Large intestine (tissue), 3 donors: ENCODE measurements around the gene SIRT2. TPM values are rescaled to one million over a fixed set of nuclear protein-coding genes. Genes with fewer than 3 reads are reported as not detected.
A peak's percentile ranks its signal among the peaks of the same experiment; 100 is the strongest.
"Not testable (repeated sequence)": the region's sequence is repeated elsewhere in the genome, so short reads cannot be mapped to it uniquely, and the experiment has no call there.

Experiments
- DNase-seq, 2 donors: peaks; one replicate each; pipeline versions ENCODE4 v3.0.0 to v3.0.0-alpha.2; 2013
- H3K27ac ChIP-seq: one replicate; pipeline ENCODE4 v1.5.1; 2013; ENCODE audit warnings: low read length
- H3K27me3 ChIP-seq: 2 replicates; pipeline ENCODE4 v1.6.1; 2013; ENCODE audit warnings: low read length; ENCODE audit not compliant: control insufficient read depth, insufficient read depth
- H3K36me3 ChIP-seq: 2 replicates; pipeline ENCODE4 v1.6.1; 2013; ENCODE audit warnings: low read length; ENCODE audit not compliant: control insufficient read depth, insufficient read depth
- H3K4me1 ChIP-seq: one replicate; pipeline ENCODE4 v1.6.1; 2013; ENCODE audit warnings: low read length; ENCODE audit not compliant: control insufficient read depth, insufficient read depth
- H3K4me3 ChIP-seq: one replicate; pipeline ENCODE4 v1.5.1; 2013; ENCODE audit warnings: low read length
- H3K9me3 ChIP-seq: one replicate; pipeline ENCODE4 v1.6.1; 2013; ENCODE audit warnings: mild to moderate bottlenecking, low read depth, low read length, moderate library complexity; ENCODE audit not compliant: control insufficient read depth
- WGBS: methylation state at CpG from one replicate; pipeline ENCODE4 v1.1.5; 2013; ENCODE audit warnings: low lambda C conversion rate; ENCODE audit not compliant: insufficient coverage; 5-methylcytosine and 5-hydroxymethylcytosine counted together
- polyA plus RNA-seq: library from polyadenylated mRNA; unstranded; fragments of 120-200 nt; gene quantifications from one replicate; pipeline ENCODE4 v1.2.1, GENCODE V29; 2013

The SIRT2 gene
- polyA plus RNA-seq, 1 donor: 60.9 TPM

DNA sequence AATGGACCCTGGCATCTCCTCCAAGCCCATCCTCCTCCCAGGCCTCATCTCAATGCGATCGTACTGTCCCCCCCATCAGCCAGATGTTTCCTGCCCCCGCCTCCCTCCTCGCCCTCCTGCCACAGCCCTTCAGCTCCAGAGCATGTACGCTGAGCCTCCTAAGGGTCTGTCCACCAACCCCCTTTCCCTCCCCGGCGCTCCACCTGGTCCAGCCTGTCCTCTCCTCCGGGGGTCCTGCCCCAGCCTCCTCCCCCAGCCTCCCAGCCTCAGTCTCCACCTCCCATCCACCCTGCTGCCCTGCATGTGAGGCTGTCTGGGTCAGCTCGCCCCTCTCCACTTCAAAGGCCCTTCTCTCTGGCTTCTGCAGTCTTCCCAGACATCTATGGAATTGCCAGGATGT lies 4.5 kb downstream of the SIRT2 start:
- Histone ChIP-seq H3K9me3 (no peaks in the 10 kb centered on the region), H3K4me1 (peaks cover 10% of the 10 kb centered on the region), H3K4me3 (no peak overlapping the region), H3K27ac (no peak overlapping the region), H3K36me3 (peaks cover 17% of the 10 kb centered on the region), H3K27me3 (no peaks in the 10 kb centered on the region)
- no peak for DNase-seq
- WGBS: no CpG with 5 or more reads among the region's 9 CpGs

DNA sequence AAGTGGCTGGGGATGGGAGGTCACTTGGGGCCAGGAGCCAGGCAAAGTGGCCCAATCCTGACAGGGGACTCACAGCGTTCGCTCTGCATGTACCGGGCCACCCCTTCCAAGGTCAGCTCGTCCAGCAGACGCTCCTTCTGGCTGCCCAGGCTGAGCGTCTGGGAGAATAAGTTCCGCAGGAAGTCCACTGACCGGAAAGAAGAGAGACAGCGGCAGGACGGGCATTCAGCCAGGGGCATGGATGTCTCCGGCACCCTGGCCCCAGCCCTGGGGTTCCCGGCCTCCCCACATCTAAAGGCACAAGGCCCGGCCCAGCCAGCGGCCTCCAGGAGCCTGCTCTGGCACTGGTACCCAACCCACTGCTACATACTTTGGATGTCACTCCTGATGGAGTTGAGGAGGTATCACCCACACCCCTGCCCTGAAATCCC lies 6.1 kb downstream of the SIRT2 start:
- no peak overlapping the region for H3K27ac ChIP-seq
- no peaks in the 10 kb centered on the region for H3K9me3 ChIP-seq
- WGBS: no CpG with 5 or more reads among the region's 14 CpGs
- DNase-seq: no peak
- H3K4me3 ChIP-seq: no peak overlapping the region
- H3K4me1 ChIP-seq: peaks cover 4% of the 10 kb centered on the region
- no peaks in the 10 kb centered on the region for H3K27me3 ChIP-seq
- peaks cover 33% of the 10 kb centered on the region for H3K36me3 ChIP-seq

DNA sequence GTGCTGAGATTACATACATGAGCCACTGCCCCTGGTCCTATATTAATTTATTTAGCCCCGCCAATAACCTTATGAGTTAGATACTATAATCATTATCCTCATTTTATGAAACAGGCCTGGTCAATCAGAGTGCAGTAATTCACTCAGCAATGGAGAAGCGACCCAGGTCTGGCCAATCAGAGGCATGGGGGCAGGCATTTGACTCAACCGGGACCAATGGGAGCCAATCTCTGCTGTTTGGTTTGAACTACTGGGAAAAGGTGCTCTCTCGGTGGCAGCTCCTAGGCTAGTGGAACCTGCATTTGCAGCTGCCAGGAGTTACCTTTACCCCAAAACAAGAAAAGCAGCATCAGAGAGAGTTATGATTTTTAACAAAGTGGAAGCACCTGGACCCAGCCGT lies 6.6 kb downstream of the SIRT2 start:
- 80% methylated on average over 1 of the region's 5 CpGs for WGBS
- H3K27ac ChIP-seq: no peak overlapping the region
- no peaks in the 10 kb centered on the region for H3K27me3 ChIP-seq
- no peak for DNase-seq
- H3K4me3 ChIP-seq: no peak overlapping the region
- peaks cover 37% of the 10 kb centered on the region for H3K36me3 ChIP-seq
- H3K9me3 ChIP-seq: no peaks in the 10 kb centered on the region
- H3K4me1 ChIP-seq: no peaks in the 10 kb centered on the region

DNA sequence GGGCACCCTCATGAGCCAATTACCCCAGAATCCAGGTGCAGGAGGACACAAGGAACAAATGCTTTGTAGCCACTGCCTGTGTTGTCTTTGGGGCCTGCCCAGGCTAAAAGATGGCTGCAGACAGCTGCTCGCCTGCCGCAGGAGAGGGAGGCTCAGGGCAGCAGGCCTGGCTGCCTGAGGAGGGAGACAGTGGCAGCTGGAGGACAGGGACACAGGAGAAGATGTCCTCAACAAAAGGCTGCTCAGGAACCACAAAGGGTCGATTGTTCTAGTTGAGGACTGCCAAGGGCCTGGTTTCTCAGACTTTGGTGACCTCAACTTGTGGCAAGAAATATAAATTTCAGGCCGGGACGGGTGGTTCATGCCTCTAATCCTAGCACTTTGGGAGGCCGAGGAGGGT lies 7.6 kb downstream of the SIRT2 start:
- Histone ChIP-seq H3K9me3 (no peaks in the 10 kb centered on the region), H3K4me3 (no peak overlapping the region), H3K27me3 (no peaks in the 10 kb centered on the region), H3K36me3 (peaks cover 37% of the 10 kb centered on the region), H3K27ac (no peak overlapping the region), H3K4me1 (no peaks in the 10 kb centered on the region)
- WGBS: no CpG with 5 or more reads among the region's 6 CpGs
- DNase-seq: no peak

DNA sequence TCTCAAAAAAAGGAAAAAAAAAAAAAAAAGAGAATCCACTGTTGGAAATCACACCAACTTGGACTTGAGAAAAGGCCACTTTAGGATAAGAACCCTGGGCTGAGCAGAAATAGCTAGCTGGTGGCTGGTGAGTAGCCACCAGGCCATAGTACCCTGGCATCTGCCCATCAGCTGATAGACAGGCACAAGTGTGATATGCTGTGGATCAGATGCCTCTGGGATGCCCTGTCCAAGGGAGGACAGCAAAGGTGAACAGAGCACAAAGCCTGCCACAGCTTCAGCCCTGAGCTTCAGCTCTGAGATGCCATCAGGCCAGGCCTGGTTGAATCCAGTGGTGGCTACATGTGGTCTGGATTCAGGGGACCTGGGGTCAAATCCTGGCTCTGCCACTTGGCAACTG lies 8.7 kb downstream of the SIRT2 start:
- Histone ChIP-seq H3K4me3 (no peak overlapping the region), H3K4me1 (no peaks in the 10 kb centered on the region), H3K9me3 (no peaks in the 10 kb centered on the region), H3K27me3 (no peaks in the 10 kb centered on the region), H3K36me3 (peaks cover 37% of the 10 kb centered on the region), H3K27ac (no peak overlapping the region)
- DNase-seq: no peak

DNA sequence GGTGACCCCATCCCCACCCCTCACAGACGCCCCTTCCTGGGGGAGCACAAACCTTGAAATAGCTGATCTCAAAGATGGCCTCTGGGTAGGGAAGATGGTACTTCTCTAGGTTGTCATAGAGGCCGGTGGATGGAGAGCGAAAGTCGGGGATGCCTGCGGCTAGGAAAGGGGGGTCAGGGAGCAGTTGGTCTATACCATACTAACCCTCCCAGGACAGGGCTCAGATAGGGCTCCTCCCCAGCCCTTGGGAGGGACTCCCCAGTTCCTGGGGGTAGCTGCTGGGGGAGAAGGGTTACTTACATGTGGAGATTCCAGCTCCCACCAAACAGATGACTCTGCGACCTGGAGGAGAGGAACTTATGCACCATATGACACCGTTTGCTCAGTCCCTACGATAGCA lies 9.6 kb downstream of the SIRT2 start:
- no CpG with 5 or more reads among the region's 8 CpGs for WGBS
- H3K27ac ChIP-seq: no peak overlapping the region
- H3K9me3 ChIP-seq: no peaks in the 10 kb centered on the region
- H3K4me1 ChIP-seq: no peaks in the 10 kb centered on the region
- no peaks in the 10 kb centered on the region for H3K27me3 ChIP-seq
- H3K36me3 ChIP-seq: peaks cover 37% of the 10 kb centered on the region
- no peak for DNase-seq
- no peak overlapping the region for H3K4me3 ChIP-seq

DNA sequence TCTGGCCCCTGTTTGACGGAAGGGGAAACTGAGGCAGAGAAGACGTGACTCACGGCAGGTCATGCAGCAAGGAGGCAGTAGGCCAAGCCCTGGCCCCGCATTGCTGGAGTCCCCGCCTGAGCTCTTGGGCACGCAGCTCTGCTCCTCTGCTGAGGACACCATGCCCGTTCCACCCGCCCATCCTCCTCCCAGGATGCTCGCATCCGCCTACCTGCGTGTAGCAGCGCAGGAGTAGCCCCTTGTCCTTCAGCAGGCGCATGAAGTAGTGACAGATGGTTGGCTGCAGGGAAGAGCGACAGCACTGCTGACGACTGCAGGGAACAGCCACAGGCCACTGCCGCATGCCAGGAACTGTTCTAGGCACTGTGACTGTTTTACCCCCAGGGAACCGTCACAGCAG lies 10.5 kb downstream of the SIRT2 start:
- Histone ChIP-seq H3K27me3 (no peaks in the 10 kb centered on the region), H3K27ac (no peak overlapping the region), H3K36me3 (peaks cover 37% of the 10 kb centered on the region), H3K4me3 (no peak overlapping the region), H3K4me1 (no peaks in the 10 kb centered on the region), H3K9me3 (no peaks in the 10 kb centered on the region)
- no peak for DNase-seq
- no CpG with 5 or more reads among the region's 17 CpGs for WGBS

DNA sequence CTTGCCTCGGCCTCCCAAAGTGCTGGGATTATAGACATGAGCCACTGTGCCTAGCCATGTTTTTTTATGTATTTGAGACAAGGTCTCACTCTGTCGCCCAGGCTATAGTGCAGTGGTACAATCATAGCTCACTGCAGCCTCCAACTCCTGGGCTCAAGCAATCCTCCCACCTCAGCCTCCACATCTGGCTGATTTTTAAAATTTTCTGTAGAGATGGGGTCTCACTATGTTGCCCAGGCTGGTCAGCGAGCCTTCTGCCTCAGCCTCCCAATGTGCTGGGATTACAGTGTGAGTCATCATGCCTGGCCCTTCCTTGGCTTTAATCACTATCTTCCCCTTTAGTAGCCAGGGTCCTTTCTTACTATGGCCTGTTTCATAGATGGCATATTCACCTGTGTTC lies 14.7 kb downstream of the SIRT2 start:
- not testable (repeated sequence) for DNase-seq, H3K4me3 ChIP-seq, H3K27me3 ChIP-seq, H3K27ac ChIP-seq, H3K9me3 ChIP-seq
- no CpG with 5 or more reads among the region's 3 CpGs for WGBS
- Histone ChIP-seq H3K4me1 (peaks cover 17% of the 10 kb centered on the region), H3K36me3 (peaks cover 29% of the 10 kb centered on the region)

DNA sequence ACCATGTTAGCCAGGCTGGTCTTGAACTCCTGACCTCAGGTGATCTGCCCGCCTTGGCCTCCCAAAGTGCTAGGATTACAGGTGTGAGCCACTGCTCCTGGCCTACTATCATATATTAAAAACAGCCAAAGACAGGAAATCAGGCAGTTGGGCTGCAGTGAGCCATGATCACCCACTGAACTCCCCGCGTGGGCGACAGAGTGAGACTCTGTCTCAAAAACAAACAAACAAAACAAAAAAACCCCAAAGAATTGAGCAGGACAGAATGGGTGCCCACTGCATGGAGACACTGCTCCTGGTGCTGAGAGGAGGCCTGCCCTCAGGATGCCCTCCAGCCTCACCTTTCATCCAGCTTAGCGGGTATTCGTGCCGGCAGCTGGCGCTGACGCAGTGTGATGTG lies 16.1 kb downstream of the SIRT2 start:
- H3K36me3 ChIP-seq: peaks cover 15% of the 10 kb centered on the region
- H3K9me3 ChIP-seq: no peaks in the 10 kb centered on the region
- WGBS: no CpG with 5 or more reads among the region's 9 CpGs
- no peak for DNase-seq
- H3K4me1 ChIP-seq: peaks cover 31% of the 10 kb centered on the region
- no peak overlapping the region for H3K4me3 ChIP-seq
- no peaks in the 10 kb centered on the region for H3K27me3 ChIP-seq
- no peak overlapping the region for H3K27ac ChIP-seq

DNA sequence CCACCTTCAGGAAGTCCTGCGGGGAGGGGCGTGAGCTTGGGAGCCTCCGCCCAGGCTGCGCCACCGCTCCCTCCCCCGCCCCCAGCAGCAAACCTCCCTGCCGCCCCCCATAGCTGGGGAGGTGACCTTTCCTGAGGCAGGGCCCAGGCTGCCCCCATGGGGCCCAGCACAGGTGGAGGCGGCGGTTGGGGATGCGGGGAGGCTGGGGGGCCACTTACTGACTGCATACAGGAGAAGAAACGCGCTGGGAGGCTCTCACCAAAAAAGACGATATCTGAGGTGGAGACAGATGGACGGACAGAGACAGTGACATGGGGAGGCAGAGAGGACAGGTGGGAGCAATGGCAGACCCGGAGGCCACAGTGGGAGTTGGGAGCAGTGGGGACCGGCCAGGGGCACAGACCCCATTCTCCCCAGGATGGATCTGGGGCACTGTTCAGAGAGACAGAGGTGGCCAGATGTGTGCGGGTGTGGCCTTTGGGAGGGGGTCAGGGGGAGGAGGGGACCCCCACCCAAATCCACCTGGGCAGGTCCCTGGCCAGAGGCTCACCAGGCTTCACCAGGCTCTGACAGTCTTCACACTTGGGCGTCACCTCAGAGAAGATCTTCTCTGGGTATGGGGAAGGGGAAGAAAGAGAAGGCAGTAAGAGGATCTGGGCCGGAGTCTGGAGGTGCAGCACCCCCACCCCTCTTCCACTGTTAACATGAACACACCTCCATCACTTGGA lies 18.4 kb downstream of the SIRT2 start:
- peaks cover 50% of the 10 kb centered on the region for H3K4me1 ChIP-seq
- no peaks in the 10 kb centered on the region for H3K9me3 ChIP-seq
- 72% methylated on average over 4 of the region's 19 CpGs for WGBS
- no peaks in the 10 kb centered on the region for H3K27me3 ChIP-seq
- peaks cover 12% of the 10 kb centered on the region for H3K36me3 ChIP-seq
- peak overlapping the region; percentile 95 for H3K27ac ChIP-seq
- no peak for DNase-seq
- no peak overlapping the region for H3K4me3 ChIP-seq
